HG03196 (cell line): ENCODE data around the gene FAXC.
"Not testable (repeated sequence)": the region's sequence is repeated elsewhere in the genome, so short reads cannot be mapped to it uniquely, and the experiment has no call there.

ENCODE experiments used
- ATAC-seq: cut with Tn5 transposase; IDR thresholded peaks from one replicate; pipeline ENCODE4 v1.9.1; 2021; ENCODE audit not compliant: unreplicated experiment

FAXC gene

GRCh38 chr6:99287523-99287922, 62.0 kb downstream of the FAXC start:
- ATAC-seq: no peak

DNA sequence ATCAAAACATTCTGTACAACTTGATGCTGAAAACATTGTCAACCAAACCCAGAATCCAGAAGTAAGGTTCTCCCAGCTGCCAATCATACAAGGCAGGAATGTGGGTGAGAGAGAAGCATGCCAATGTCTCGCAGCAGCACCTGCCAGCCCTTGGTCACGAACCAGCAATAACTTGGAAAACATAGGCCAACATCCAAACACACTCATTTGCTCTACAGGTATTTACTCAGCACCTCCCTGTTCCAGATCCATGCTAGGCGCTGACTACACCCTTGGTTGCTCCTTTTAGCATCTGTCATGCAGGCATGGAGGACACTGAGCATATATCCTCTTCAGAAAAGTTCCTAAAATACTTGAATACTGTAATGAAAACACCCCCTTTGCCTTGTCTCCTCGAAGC, 63.6 kb downstream of the FAXC start:
- ATAC-seq: no peak

- no peak for ATAC-seq
Measured at GRCh38 chr6:99282479-99283062, 66.9 kb downstream of the FAXC start.

DNA sequence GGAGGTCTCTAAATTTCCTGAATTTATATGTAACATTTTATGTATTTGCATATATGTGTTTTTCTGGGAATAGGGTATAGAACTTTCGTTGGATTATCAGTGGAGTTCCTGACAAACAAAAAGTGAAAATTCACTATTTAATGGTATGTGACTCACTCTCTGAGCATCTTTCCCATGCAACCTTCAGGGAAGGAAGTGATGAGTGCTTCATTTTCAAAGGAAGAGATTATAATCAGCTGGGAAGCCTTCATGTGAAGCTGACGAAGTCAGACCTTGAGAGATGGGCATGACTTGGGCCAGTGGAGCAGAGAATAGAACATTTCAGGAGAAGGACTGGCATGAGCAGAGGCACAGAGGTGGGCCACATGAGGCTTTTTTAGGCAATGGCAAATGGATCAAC, 72.7 kb downstream of the FAXC start:
- no peak for ATAC-seq

DNA sequence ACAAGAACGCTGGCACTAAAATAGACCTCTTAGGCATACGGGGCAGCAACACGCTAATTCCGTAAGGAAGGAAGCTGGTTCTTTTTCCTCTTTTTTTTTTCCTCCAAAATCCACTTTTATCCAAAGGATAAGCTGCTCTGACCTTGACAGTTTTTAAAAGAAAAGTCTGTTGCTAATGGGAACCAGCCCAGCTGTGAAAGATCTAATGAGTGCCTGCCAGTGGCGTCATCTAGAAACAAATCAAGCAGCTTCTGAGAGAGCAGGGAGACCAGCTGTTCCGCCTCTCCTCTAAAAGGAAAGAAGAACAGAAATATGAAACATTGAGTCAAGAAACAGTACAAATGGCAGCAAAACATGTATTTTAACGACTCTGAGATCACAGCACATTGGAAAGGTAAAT, 78.6 kb downstream of the FAXC start:
- no peak for ATAC-seq

DNA sequence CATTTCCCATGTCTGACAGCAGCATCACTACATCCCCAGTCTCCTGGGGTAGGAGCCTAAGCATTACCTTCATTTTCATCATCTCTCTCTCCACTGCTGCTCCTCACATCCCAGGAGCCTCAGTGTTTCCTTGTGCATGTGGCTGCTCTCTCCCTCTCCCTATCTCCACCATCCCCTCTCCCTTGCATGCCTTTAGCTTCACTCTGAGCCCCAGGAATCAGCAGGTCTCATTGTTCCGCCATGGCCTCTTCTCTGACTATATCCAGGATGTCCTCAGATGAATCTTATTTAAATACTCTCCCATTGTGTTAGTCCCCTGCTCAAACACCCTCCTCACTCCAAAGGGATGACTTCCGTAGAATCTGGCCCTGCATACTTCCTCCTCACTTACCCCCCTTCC, 79.4 kb downstream of the FAXC start:
- ATAC-seq: no peak

DNA sequence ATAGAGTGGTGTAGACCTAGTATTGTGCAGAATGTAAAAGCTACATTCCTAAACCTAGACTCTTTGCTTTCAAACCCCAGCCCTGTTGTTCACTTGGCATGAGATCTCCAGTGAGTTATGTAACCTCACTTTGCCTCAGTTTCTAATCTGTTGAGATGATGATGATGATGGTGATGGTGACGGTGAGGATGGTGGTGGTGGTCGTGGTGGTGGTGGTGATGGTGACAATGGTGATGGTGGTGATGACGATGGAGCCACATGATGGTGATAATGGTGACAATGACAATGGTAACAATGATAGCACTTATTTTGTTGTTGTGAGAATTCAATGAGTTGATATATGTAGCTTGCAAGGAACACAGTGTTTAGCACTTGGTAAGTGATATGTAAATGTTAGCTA, 80.3 kb downstream of the FAXC start:
- ATAC-seq: no peak

DNA sequence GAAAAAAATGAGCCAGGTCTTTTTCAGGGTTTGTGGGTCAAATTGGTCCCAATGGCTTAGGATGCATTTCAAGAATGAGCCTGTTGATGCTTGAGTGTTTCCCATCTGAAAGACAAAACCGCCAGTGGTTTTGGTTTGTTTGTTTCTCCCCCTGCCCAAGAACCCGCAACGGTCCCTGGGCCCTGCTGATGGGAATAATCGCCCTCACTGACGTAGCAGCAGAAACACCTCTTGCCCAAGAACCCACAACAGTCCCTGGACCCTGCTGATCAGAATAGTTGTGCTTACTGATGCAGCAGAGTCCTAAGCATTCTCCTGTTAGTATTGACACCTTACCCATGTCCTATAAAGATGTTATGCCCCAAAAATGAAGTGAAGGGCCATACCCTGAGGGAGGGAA, 82.5 kb downstream of the FAXC start:
- ATAC-seq: not testable (repeated sequence)

DNA sequence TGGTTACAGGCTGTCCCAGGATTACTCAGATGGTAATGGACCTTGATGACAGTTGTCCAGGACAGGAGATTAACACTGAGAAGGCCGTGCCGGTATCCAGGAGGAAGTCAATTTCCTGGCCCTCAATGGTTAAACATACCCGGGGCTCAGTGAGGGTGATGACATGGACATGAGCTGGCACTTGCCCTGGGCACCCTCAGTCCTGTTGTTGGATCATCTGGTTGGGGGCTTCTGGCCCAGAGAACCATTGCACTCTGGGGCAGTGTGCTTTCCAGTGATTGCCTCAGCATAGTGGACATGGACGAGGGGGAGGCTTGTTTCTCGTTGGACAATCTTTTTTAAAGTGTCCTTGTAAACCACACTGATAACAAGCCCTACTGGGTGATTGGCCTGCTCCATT, 84.0 kb downstream of the FAXC start:
- ATAC-seq: not testable (repeated sequence)

- ATAC-seq: no peak
Measured at GRCh38 chr6:99254616-99255550, 94.6 kb downstream of the FAXC start.

- ATAC-seq: no peak
Measured at GRCh38 chr6:99253271-99253670, 96.2 kb downstream of the FAXC start.

- ATAC-seq: no peak
Measured at GRCh38 chr6:99252421-99252820, 97.1 kb downstream of the FAXC start.

- no peak for ATAC-seq
Measured at GRCh38 chr6:99250476-99250875, 99.0 kb downstream of the FAXC start.

GRCh38 chr6:99246602-99247001, 102.9 kb downstream of the FAXC start:
- no peak for ATAC-seq

DNA sequence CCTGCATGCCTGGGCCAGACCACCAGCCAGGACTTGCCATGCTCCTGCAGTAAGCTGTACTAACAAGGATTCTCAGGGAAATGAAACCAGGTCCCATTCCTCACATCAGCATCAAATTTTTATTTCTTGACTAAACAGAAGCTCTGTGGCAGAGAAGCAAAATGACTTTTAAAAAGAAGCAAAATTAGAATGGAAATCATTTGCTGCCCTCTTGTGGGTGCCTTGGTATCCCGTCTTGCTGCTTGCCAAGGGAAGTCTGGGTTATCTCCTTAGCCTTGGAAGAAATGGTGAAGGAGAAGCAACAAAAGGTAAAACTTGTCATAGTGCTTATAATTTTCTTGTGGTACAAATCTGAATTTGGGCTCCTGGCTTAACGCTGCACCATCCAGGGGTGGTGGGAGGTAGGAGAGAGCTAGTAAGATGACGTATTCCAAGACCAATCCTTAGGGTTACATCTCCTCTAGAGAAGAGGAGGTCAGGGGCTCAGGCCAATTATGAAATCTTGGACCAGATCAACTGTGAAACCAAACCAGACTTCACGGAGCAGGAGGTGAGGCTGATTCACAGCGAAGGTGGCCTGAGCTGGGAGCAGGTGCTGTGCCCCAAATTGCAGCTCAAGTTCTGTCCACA, 107.5 kb downstream of the FAXC start:
- ATAC-seq: no peak

GRCh38 chr6:99236010-99236409, 113.5 kb downstream of the FAXC start:
- ATAC-seq: no peak

- ATAC-seq: no peak
Measured at GRCh38 chr6:99233219-99233618, 116.3 kb downstream of the FAXC start.

GRCh38 chr6:99232056-99232455, 117.4 kb downstream of the FAXC start:
- no peak for ATAC-seq

DNA sequence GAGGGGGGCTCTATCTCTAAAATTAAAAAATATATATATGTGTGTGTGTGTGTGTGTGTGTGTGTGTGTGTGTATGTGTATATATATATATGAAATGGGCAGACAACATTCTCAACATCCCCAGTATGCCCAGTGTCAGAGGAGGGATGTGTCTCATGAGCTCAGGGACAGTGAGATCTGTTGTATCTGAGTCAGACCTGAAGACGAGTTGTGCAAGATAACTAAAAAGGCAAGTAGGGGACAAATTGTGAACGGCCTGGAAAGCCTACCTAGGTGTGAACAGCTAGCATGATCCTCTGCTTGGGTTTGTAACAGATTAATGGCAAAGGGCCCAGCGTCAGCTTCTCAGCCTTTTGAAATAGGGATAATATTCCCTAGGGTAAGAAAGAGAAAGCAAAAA, 124.3 kb downstream of the FAXC start:
- no peak for ATAC-seq
